ENCODE results near the gene HDAC5.

DNA sequence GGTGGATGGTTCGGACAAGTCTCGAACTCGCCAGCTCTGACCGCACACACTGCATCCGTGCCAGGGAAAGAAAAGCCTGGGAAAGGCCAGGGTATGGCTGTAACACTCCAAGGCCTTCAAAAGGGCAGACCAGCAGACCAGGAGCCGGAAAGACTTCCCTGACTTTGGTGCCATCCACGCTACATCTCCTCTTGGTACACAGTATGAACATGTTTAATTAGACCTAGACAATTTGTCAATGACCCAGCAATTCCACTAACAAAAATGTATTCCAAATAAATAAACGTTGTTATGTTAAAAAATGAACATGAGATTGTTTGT, 637 bp upstream of the HDAC5 start:
- no peak for TF ChIP-seq TCF12 (IDR thresholded peaks at IDR 0.05; ENCODE audit: low read depth, low read length)
- TF ChIP-seq, protein P1, sequence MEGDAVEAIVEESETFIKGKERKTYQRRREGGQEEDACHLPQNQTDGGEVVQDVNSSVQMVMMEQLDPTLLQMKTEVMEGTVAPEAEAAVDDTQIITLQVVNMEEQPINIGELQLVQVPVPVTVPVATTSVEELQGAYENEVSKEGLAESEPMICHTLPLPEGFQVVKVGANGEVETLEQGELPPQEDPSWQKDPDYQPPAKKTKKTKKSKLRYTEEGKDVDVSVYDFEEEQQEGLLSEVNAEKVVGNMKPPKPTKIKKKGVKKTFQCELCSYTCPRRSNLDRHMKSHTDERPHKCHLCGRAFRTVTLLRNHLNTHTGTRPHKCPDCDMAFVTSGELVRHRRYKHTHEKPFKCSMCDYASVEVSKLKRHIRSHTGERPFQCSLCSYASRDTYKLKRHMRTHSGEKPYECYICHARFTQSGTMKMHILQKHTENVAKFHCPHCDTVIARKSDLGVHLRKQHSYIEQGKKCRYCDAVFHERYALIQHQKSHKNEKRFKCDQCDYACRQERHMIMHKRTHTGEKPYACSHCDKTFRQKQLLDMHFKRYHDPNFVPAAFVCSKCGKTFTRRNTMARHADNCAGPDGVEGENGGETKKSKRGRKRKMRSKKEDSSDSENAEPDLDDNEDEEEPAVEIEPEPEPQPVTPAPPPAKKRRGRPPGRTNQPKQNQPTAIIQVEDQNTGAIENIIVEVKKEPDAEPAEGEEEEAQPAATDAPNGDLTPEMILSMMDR (IDR thresholded peaks at IDR 0.05; ENCODE audit: control extremely low read depth in 1 of 3, insufficient read depth in 1 of 3, low read depth in 1 of 3, low read length in 3 of 3), result no peak
- no peak for TF ChIP-seq RAD21 (IDR thresholded peaks at IDR 0.05 in 1 of 2, conservative IDR thresholded peaks at IDR 0.05 in 1 of 2; ENCODE audit: low read depth in 2 of 2, low read length in 2 of 2)
- TF ChIP-seq NANOG (IDR thresholded peaks at IDR 0.05; ENCODE audit: insufficient read depth, low read depth, low read length, poor library complexity, severe bottlenecking), result no peak
- TF ChIP-seq HDAC2 (IDR thresholded peaks at IDR 0.05; ENCODE audit: borderline replicate concordance in 1 of 2, low read depth in 2 of 2, low read length in 2 of 2), result no peak
- TF ChIP-seq, protein P2, sequence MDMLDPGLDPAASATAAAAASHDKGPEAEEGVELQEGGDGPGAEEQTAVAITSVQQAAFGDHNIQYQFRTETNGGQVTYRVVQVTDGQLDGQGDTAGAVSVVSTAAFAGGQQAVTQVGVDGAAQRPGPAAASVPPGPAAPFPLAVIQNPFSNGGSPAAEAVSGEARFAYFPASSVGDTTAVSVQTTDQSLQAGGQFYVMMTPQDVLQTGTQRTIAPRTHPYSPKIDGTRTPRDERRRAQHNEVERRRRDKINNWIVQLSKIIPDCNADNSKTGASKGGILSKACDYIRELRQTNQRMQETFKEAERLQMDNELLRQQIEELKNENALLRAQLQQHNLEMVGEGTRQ (IDR thresholded peaks at IDR 0.05; ENCODE audit: low read length), result no peak
- no peak for TF ChIP-seq EZH2 (IDR thresholded peaks at IDR 0.05; ENCODE audit: low read depth, low read length, severe bottlenecking)
- no peak for TF ChIP-seq POLR2AphosphoS5 (IDR thresholded peaks at IDR 0.05; ENCODE audit: low read depth, low read length)
- no peak for TF ChIP-seq KDM5A (IDR thresholded peaks at IDR 0.05; ENCODE audit: low read length)
- no peak for TF ChIP-seq EGR1 (IDR thresholded peaks at IDR 0.05; ENCODE audit: borderline replicate concordance, low read depth, low read length)
- TF ChIP-seq EP300 (IDR thresholded peaks at IDR 0.05; ENCODE audit: borderline replicate concordance in 1 of 2, low read depth in 2 of 2, low read length in 2 of 2), result no peak
- TF ChIP-seq, protein P3, sequence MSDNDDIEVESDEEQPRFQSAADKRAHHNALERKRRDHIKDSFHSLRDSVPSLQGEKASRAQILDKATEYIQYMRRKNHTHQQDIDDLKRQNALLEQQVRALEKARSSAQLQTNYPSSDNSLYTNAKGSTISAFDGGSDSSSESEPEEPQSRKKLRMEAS (IDR thresholded peaks at IDR 0.05), result no peak
- TF ChIP-seq YY1 (IDR thresholded peaks at IDR 0.05; ENCODE audit: low read depth, low read length), result no peak

All from H1 (cell line).